Left cardiac atrium (tissue), 4 donors: ENCODE data around the gene CD36. TPM values are rescaled to one million over a fixed set of nuclear protein-coding genes. Genes with fewer than 3 reads are reported as not detected.

ENCODE experiments used
- ATAC-seq, 2 donors: fragments of 200-7000 bp; cut with Tn5 transposase; one replicate each; pipeline ENCODE4 v1.9.1; 2020; ENCODE audit warnings: mild to moderate bottlenecking in 2 of 2, moderate library complexity in 2 of 2
- DNase-seq: peaks from one replicate; pipeline ENCODE4 v3.0.0-alpha.2; 2020
- intact Hi-C, 2 donors: fragments of 100-400 bp; cut with DNase I; formaldehyde crosslinking; loops; one replicate each; pipeline versions ENCODE4 v1.14.1 to v1.15.1; 2022 to 2023
- total RNA-seq, 2 donors: library from RNA; stranded (reverse); fragmentation: NEBNext Ultra II Directional; extraction: Animal tissue kit (Norgen Biotek cat#: 25700); gene quantifications; one replicate each; pipeline ENCODE4 v1.2.1, GENCODE V29; 2021
- donor health status: DM: no; HTN: yes; CAD: no.
- donor health status: DM: no; HTN: yes; CAD: no; lungs with severe emphysema.
- donor health status: DM: yes; HTN: yes; CAD: no.
- donor health status: Dilated cardiomyopathy.

Gene CD36
- total RNA-seq, 2 donors from 2014 or later: 760 to 831 TPM

GRCh38 chr7:80677629-80678028 is 39.2 kb downstream of the CD36 start:
- intact Hi-C loops: loop anchor here in 1 of 2 donors (5.0 kb wide), 1 partner anchor 250 kb away; no protein-coding TSS in a partner anchor
- DNase-seq (no peak), ATAC-seq (no peak)

GRCh38 chr7:80678707-80679106 is 40.3 kb downstream of the CD36 start:
- intact Hi-C loops: loop anchor here in 1 of 2 donors (5.0 kb wide), 1 partner anchor 251 kb away; no protein-coding TSS in a partner anchor
- ATAC-seq: no peak
- DNase-seq: no peak

- intact Hi-C loops: loop anchor here in 1 of 2 donors (5.0 kb wide), 1 partner anchor 253 kb away; no protein-coding TSS in a partner anchor
- ATAC-seq (peak; percentile 67 to 81), DNase-seq (no peak)
Measured at GRCh38 chr7:80679921-80680907, 41.8 kb downstream of the CD36 start.

GRCh38 chr7:80681272-80681885 is 42.9 kb downstream of the CD36 start:
- no peak for DNase-seq
- intact Hi-C loops: no loop called here
- peak; percentile 64 to 77 for ATAC-seq

- intact Hi-C loops: no loop called here
- DNase-seq (no peak), ATAC-seq (no peak)
Measured at GRCh38 chr7:80682744-80683143, 44.3 kb downstream of the CD36 start.

- DNase-seq (no peak), ATAC-seq (no peak)
- intact Hi-C loops: no loop called here
Measured at GRCh38 chr7:80686576-80686975, 48.1 kb downstream of the CD36 start.

- no peak for DNase-seq
- intact Hi-C loops: loop anchor here (2.0 to 10.0 kb wide), 3 partner anchors 556 to 758 kb away; no protein-coding TSS in a partner anchor
- ATAC-seq: peak; percentile 70 to 77
Measured at GRCh38 chr7:80699045-80699638, 60.7 kb downstream of the CD36 start.

- intact Hi-C loops: loop anchor here (2.0 to 10.0 kb wide), 7 partner anchors 223 to 773 kb away; no protein-coding TSS in a partner anchor
Measured at GRCh38 chr7:80699721-80700256, 61.3 kb downstream of the CD36 start.

GRCh38 chr7:80703272-80703671 is 64.8 kb downstream of the CD36 start:
- DNase-seq (no peak), ATAC-seq (peak in 1 of 2 donors; percentile 37)
- intact Hi-C loops: loop anchor here (5.0 to 10.0 kb wide), 4 partner anchors 219 to 769 kb away; no protein-coding TSS in a partner anchor

More at GRCh38 chr7:80699721-80700256, 61.3 kb downstream of the CD36 start:
- ATAC-seq (peak; percentile 71 to 75), DNase-seq (no peak)

- ATAC-seq: no peak
- intact Hi-C loops: loop anchor here in 1 of 2 donors (10.0 kb wide), 1 partner anchor 750 kb away; no protein-coding TSS in a partner anchor
- DNase-seq: no peak
Measured at GRCh38 chr7:80705130-80705781, 66.8 kb downstream of the CD36 start.

GRCh38 chr7:80707318-80707717 is 68.9 kb downstream of the CD36 start:
- DNase-seq (no peak), ATAC-seq (no peak)
- intact Hi-C loops: loop anchor here in 1 of 2 donors (10.0 kb wide), 1 partner anchor 747 kb away; no protein-coding TSS in a partner anchor

- no peak for DNase-seq
- no peak for ATAC-seq
- intact Hi-C loops: loop anchor here in 1 of 2 donors (10.0 kb wide), 1 partner anchor 747 kb away; no protein-coding TSS in a partner anchor
Measured at GRCh38 chr7:80708123-80708522, 69.7 kb downstream of the CD36 start.

- ATAC-seq: no peak
- DNase-seq: no peak
- intact Hi-C loops: no loop called here
Measured at GRCh38 chr7:80711531-80711930, 73.1 kb downstream of the CD36 start.

GRCh38 chr7:80719261-80719660 is 80.8 kb downstream of the CD36 start:
- DNase-seq (no peak), ATAC-seq (no peak)
- intact Hi-C loops: no loop called here

GRCh38 chr7:80720146-80720545 is 81.7 kb downstream of the CD36 start:
- intact Hi-C loops: no loop called here

GRCh38 chr7:80721883-80722615 is 83.6 kb downstream of the CD36 start:
- peak; percentile 79 to 89 for ATAC-seq
- peak; percentile 23 for DNase-seq
- intact Hi-C loops: no loop called here

More at GRCh38 chr7:80720146-80720545, 81.7 kb downstream of the CD36 start:
- ATAC-seq (no peak), DNase-seq (no peak)

- ATAC-seq (peak; percentile 91 to 98), DNase-seq (peak; percentile 73)
- intact Hi-C loops: no loop called here
Measured at GRCh38 chr7:80722616-80723195, 84.3 kb downstream of the CD36 start.
